ENCODE results near the gene EFHC1.

- TF ChIP-seq CTCF (IDR thresholded peaks at IDR 0.05; ENCODE audit: low read depth, low read length, poor library complexity, severe bottlenecking) (no peak), EZH2phosphoT487 (IDR thresholded peaks at IDR 0.05; ENCODE audit: borderline replicate concordance, low read length) (no peak)
These were observed 95.2 kb downstream of the EFHC1 start for GRCh38 chr6:52515219-52515960.

All from DOHH2 (cell line).